Large intestine (tissue), 3 donors: Measurements from ENCODE around the gene UAP1L1. TPM values are rescaled to one million over a fixed set of nuclear protein-coding genes. Genes with fewer than 3 reads are reported as not detected.
"Not testable (repeated sequence)": the region's sequence is repeated elsewhere in the genome, so short reads cannot be mapped to it uniquely, and the experiment has no call there.

Source experiments
- DNase-seq, 2 donors: peaks; one replicate each; pipeline versions ENCODE4 v3.0.0 to v3.0.0-alpha.2; 2013
- H3K27ac ChIP-seq: one replicate; pipeline ENCODE4 v1.5.1; 2013; ENCODE audit warnings: low read length
- H3K27me3 ChIP-seq: 2 replicates; pipeline ENCODE4 v1.6.1; 2013; ENCODE audit warnings: low read length; ENCODE audit not compliant: control insufficient read depth, insufficient read depth
- H3K36me3 ChIP-seq: 2 replicates; pipeline ENCODE4 v1.6.1; 2013; ENCODE audit warnings: low read length; ENCODE audit not compliant: control insufficient read depth, insufficient read depth
- H3K4me1 ChIP-seq: one replicate; pipeline ENCODE4 v1.6.1; 2013; ENCODE audit warnings: low read length; ENCODE audit not compliant: control insufficient read depth, insufficient read depth
- H3K4me3 ChIP-seq: one replicate; pipeline ENCODE4 v1.5.1; 2013; ENCODE audit warnings: low read length
- H3K9me3 ChIP-seq: one replicate; pipeline ENCODE4 v1.6.1; 2013; ENCODE audit warnings: mild to moderate bottlenecking, low read depth, low read length, moderate library complexity; ENCODE audit not compliant: control insufficient read depth
- WGBS: methylation state at CpG from one replicate; pipeline ENCODE4 v1.1.5; 2013; ENCODE audit warnings: low lambda C conversion rate; ENCODE audit not compliant: insufficient coverage; 5-methylcytosine and 5-hydroxymethylcytosine counted together
- polyA plus RNA-seq: library from polyadenylated mRNA; unstranded; fragments of 120-200 nt; gene quantifications from one replicate; pipeline ENCODE4 v1.2.1, GENCODE V29; 2013

Gene UAP1L1
- polyA plus RNA-seq, 1 donor, result 32.4 TPM

GRCh38 chr9:137058521-137059234, 18.6 kb upstream of the UAP1L1 start:
- Histone ChIP-seq H3K9me3 (no peaks in the 10 kb centered on the region), H3K4me3 (no peak overlapping the region), H3K27ac (no peak overlapping the region), H3K27me3 (peaks cover 6% of the 10 kb centered on the region), H3K36me3 (no peaks in the 10 kb centered on the region), H3K4me1 (peaks cover 21% of the 10 kb centered on the region)
- no peak for DNase-seq
- no CpG with 5 or more reads among the region's 9 CpGs for WGBS

GRCh38 chr9:137062384-137062783, 14.9 kb upstream of the UAP1L1 start:
- no peak for DNase-seq
- no peak overlapping the region for H3K4me3 ChIP-seq
- H3K27me3 ChIP-seq, result no peaks in the 10 kb centered on the region
- no peaks in the 10 kb centered on the region for H3K4me1 ChIP-seq
- no CpG with 5 or more reads among the region's 15 CpGs for WGBS
- H3K36me3 ChIP-seq, result peaks cover 2% of the 10 kb centered on the region
- H3K9me3 ChIP-seq, result no peaks in the 10 kb centered on the region
- no peak overlapping the region for H3K27ac ChIP-seq

- no CpG with 5 or more reads among the region's 9 CpGs for WGBS
- H3K4me1 ChIP-seq, H3K9me3 ChIP-seq, H3K27me3 ChIP-seq, H3K27ac ChIP-seq, H3K36me3 ChIP-seq, DNase-seq, H3K4me3 ChIP-seq: not testable (repeated sequence)
Measured at GRCh38 chr9:137062798-137063197, 14.5 kb upstream of the UAP1L1 start.

GRCh38 chr9:137063311-137064026, 13.8 kb upstream of the UAP1L1 start:
- Histone ChIP-seq H3K27ac (no peak overlapping the region), H3K4me1 (peaks cover 8% of the 10 kb centered on the region), H3K4me3 (no peak overlapping the region), H3K36me3 (peaks cover 2% of the 10 kb centered on the region), H3K27me3 (no peaks in the 10 kb centered on the region), H3K9me3 (no peaks in the 10 kb centered on the region)
- no peak for DNase-seq
- no CpG with 5 or more reads among the region's 26 CpGs for WGBS

- no peak for DNase-seq
- no peak overlapping the region for H3K27ac ChIP-seq
- no peak overlapping the region for H3K4me3 ChIP-seq
- no peaks in the 10 kb centered on the region for H3K27me3 ChIP-seq
- H3K9me3 ChIP-seq, result no peaks in the 10 kb centered on the region
- H3K4me1 ChIP-seq, result peaks cover 16% of the 10 kb centered on the region
- peaks cover 2% of the 10 kb centered on the region for H3K36me3 ChIP-seq
- no CpG with 5 or more reads among the region's 55 CpGs for WGBS
Measured at GRCh38 chr9:137064027-137064879, 13.1 kb upstream of the UAP1L1 start.

- H3K4me1 ChIP-seq, result peaks cover 20% of the 10 kb centered on the region
- H3K9me3 ChIP-seq, result no peaks in the 10 kb centered on the region
- peaks cover 4% of the 10 kb centered on the region for H3K27me3 ChIP-seq
- DNase-seq, result no peak
- no CpG with 5 or more reads among the region's 12 CpGs for WGBS
- peaks cover 2% of the 10 kb centered on the region for H3K36me3 ChIP-seq
- no peak overlapping the region for H3K4me3 ChIP-seq
- no peak overlapping the region for H3K27ac ChIP-seq
Measured at GRCh38 chr9:137064880-137065164, 12.5 kb upstream of the UAP1L1 start.

DNA sequence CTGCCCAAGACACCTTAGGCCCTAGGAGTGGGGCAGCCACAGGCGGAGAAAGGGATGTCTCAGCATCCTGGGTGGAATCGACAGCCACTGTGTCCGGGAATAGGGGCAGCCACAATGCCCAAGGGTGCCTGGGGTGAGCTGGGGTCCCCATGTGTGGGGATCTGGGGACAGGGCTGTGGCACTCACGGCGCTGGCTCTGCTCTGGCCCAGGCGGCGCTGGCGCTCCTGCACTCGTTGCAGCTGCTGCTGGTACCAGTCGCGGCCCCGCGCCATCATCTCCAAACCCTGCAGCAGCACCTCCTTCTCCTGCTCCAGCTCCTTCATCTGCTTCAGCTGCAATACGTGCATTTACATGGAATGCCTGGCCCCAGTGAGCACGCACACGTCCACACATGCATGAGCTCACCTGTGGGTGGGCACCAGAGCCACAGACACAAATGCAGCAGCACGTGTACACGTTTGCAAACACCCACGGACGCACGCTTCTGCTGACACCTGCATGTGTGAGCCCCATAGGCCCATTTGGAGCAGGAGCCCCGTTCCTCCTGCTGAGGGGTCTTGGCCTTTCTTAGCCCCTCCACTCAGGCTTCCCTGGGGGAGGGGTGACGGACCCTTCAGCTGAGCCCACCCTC, 11.9 kb upstream of the UAP1L1 start:
- Histone ChIP-seq H3K27me3 (peaks cover 4% of the 10 kb centered on the region), H3K9me3 (no peaks in the 10 kb centered on the region), H3K4me1 (peaks cover 20% of the 10 kb centered on the region), H3K27ac (no peak overlapping the region), H3K36me3 (peaks cover 2% of the 10 kb centered on the region), H3K4me3 (no peak overlapping the region)
- DNase-seq, result no peak
- no CpG with 5 or more reads among the region's 23 CpGs for WGBS

DNA sequence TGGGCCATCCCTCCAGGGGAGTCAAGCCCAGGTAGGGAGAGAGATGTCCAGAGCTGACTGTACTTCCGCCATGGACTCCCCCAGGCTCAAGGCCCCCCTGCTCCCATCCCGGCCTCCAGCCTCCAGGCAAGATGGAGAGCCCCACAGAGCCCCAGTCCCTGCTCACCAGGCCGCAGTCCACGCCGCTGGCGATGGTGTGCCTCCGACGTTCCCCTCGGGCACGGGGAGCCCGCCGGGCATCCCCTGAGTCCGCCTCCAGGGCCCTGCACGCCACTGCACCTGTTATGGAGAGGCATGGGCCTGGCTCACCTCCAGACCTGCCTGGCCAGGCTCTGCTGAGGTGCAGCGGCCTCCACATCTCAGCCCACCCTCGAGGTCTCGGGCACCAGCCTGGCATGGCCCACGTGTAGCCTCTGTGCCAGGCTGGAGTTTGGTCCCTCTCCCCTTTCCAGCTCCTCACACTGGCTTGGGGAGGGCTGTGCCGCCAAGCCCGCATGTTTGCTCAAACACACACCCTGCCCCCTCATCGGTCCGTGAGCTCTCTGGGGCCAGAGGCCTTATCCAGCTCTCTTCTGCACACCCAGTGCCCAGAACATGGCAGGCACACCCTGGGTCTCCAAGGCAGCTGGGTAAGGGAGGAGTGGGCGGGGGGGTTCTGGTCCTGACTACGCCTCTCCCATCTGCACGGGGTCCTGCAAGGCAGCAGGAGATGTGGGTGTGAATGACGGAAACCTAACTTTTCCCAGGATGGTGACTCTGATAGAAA, 11.0 kb upstream of the UAP1L1 start:
- DNase-seq, result no peak
- no CpG with 5 or more reads among the region's 26 CpGs for WGBS
- peaks cover 28% of the 10 kb centered on the region for H3K4me1 ChIP-seq
- peaks cover 2% of the 10 kb centered on the region for H3K36me3 ChIP-seq
- H3K9me3 ChIP-seq, result peaks cover 3% of the 10 kb centered on the region
- peaks cover 4% of the 10 kb centered on the region for H3K27me3 ChIP-seq
- no peak overlapping the region for H3K4me3 ChIP-seq
- H3K27ac ChIP-seq, result no peak overlapping the region

- H3K27ac ChIP-seq, result peak overlapping the region; percentile 40
- WGBS, result no CpG with 5 or more reads among the region's 12 CpGs
- peak; percentile 79 to 82 for DNase-seq
- no peak overlapping the region for H3K4me3 ChIP-seq
- peaks cover 29% of the 10 kb centered on the region for H3K4me1 ChIP-seq
- peaks cover 4% of the 10 kb centered on the region for H3K27me3 ChIP-seq
- H3K9me3 ChIP-seq, result peaks cover 3% of the 10 kb centered on the region
- peaks cover 2% of the 10 kb centered on the region for H3K36me3 ChIP-seq
Measured at GRCh38 chr9:137067860-137068538, 9.3 kb upstream of the UAP1L1 start.
